HepG2 (cell line): ENCODE data around the gene HDHD3.

ENCODE experiments used
- BRCA1 ChIP-seq: sonication (generic); formaldehyde crosslinking; IDR thresholded peaks from 2 replicates; pipeline ENCODE4 v1.4.0; 2020; ENCODE audit warnings: missing genetic modification reagents
- CBX2 ChIP-seq, 2 experiments: fragments of 200-600 bp in 1 of 2; sonication (generic); formaldehyde crosslinking in 1 of 2; IDR thresholded peaks; 2 replicates each; pipeline versions ENCODE4 v1.7.0 to v1.8.1; 2018 to 2022; ENCODE audit warnings: low read depth in 2 of 2, low read length in 1 of 2, mild to moderate bottlenecking in 1 of 2, missing genetic modification reagents in 1 of 2
- HOXA7 ChIP-seq: sonication (generic); formaldehyde crosslinking; IDR thresholded peaks from 2 replicates; pipeline ENCODE4 v1.8.1; 2022; ENCODE audit warnings: mild to moderate bottlenecking, missing genetic modification reagents, moderate library complexity
- KAT8 ChIP-seq: IDR thresholded peaks from 2 replicates; pipeline ENCODE4 v1.6.1; 2016; ENCODE audit warnings: missing genetic modification reagents, missing compliant biosample characterization
- NCOA1 ChIP-seq: sonication (generic); formaldehyde crosslinking; IDR thresholded peaks from 2 replicates; pipeline ENCODE4 v1.9.0; 2021; ENCODE audit warnings: missing genetic modification reagents
- NR1H2 ChIP-seq: sonication (generic); formaldehyde crosslinking; IDR thresholded peaks from 2 replicates; pipeline ENCODE4 v1.8.1; 2022; ENCODE audit warnings: low read depth, missing genetic modification reagents, borderline replicate concordance
- POGZ ChIP-seq: sonication (generic); formaldehyde crosslinking; IDR thresholded peaks from 2 replicates; pipeline ENCODE4 v1.4.0; 2020; ENCODE audit warnings: mild to moderate bottlenecking, missing genetic modification reagents
- TF ChIP-seq, protein P1 (sequence below): sonication (generic); formaldehyde crosslinking; IDR thresholded peaks from 2 replicates; pipeline ENCODE4 v1.5.0; 2020; ENCODE audit warnings: mild to moderate bottlenecking, missing genetic modification reagents, moderate library complexity
- TF ChIP-seq, protein P2 (sequence below): sonication (generic); formaldehyde crosslinking; IDR thresholded peaks from 2 replicates; pipeline ENCODE4 v1.5.0; 2020; ENCODE audit warnings: mild to moderate bottlenecking, missing genetic modification reagents, borderline replicate concordance

DNA sequence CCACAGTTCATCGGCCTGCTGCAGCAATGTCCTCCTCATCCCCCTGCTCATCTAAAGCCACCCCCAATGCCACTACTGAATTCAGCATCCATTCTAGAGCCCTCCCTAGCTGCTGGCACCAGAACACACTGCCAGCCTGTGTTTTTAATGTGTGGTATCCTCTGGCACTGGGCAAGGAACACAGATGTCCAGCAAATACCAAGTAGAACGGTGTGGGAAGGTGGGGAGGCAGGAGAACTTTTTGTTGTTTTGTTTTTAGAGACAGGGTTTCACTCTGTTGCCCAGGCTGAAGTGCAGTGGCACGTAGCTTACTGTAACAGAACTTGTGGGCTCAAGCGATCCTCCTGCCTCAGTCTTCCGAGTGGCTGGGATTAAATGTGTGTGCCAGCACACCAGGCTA lies 4.7 kb downstream of the HDHD3 start:
- TF ChIP-seq CBX2 (IDR thresholded peaks at IDR 0.05; ENCODE audit: low read depth, low read length) = no peak
- TF ChIP-seq CBX2 (CRISPR knock-in tag; IDR thresholded peaks at IDR 0.05; ENCODE audit: low read depth) = no peak
- no peak for TF ChIP-seq KAT8 (CRISPR knock-in tag)
- TF ChIP-seq NR1H2 (CRISPR knock-in tag) = no peak
- no peak for TF ChIP-seq HOXA7 (CRISPR knock-in tag)
- TF ChIP-seq NCOA1 (CRISPR knock-in tag) = no peak
- TF ChIP-seq, protein P1, sequence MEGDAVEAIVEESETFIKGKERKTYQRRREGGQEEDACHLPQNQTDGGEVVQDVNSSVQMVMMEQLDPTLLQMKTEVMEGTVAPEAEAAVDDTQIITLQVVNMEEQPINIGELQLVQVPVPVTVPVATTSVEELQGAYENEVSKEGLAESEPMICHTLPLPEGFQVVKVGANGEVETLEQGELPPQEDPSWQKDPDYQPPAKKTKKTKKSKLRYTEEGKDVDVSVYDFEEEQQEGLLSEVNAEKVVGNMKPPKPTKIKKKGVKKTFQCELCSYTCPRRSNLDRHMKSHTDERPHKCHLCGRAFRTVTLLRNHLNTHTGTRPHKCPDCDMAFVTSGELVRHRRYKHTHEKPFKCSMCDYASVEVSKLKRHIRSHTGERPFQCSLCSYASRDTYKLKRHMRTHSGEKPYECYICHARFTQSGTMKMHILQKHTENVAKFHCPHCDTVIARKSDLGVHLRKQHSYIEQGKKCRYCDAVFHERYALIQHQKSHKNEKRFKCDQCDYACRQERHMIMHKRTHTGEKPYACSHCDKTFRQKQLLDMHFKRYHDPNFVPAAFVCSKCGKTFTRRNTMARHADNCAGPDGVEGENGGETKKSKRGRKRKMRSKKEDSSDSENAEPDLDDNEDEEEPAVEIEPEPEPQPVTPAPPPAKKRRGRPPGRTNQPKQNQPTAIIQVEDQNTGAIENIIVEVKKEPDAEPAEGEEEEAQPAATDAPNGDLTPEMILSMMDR (CRISPR knock-in tag) = no peak
- TF ChIP-seq POGZ (CRISPR knock-in tag) = no peak
- TF ChIP-seq, protein P2, sequence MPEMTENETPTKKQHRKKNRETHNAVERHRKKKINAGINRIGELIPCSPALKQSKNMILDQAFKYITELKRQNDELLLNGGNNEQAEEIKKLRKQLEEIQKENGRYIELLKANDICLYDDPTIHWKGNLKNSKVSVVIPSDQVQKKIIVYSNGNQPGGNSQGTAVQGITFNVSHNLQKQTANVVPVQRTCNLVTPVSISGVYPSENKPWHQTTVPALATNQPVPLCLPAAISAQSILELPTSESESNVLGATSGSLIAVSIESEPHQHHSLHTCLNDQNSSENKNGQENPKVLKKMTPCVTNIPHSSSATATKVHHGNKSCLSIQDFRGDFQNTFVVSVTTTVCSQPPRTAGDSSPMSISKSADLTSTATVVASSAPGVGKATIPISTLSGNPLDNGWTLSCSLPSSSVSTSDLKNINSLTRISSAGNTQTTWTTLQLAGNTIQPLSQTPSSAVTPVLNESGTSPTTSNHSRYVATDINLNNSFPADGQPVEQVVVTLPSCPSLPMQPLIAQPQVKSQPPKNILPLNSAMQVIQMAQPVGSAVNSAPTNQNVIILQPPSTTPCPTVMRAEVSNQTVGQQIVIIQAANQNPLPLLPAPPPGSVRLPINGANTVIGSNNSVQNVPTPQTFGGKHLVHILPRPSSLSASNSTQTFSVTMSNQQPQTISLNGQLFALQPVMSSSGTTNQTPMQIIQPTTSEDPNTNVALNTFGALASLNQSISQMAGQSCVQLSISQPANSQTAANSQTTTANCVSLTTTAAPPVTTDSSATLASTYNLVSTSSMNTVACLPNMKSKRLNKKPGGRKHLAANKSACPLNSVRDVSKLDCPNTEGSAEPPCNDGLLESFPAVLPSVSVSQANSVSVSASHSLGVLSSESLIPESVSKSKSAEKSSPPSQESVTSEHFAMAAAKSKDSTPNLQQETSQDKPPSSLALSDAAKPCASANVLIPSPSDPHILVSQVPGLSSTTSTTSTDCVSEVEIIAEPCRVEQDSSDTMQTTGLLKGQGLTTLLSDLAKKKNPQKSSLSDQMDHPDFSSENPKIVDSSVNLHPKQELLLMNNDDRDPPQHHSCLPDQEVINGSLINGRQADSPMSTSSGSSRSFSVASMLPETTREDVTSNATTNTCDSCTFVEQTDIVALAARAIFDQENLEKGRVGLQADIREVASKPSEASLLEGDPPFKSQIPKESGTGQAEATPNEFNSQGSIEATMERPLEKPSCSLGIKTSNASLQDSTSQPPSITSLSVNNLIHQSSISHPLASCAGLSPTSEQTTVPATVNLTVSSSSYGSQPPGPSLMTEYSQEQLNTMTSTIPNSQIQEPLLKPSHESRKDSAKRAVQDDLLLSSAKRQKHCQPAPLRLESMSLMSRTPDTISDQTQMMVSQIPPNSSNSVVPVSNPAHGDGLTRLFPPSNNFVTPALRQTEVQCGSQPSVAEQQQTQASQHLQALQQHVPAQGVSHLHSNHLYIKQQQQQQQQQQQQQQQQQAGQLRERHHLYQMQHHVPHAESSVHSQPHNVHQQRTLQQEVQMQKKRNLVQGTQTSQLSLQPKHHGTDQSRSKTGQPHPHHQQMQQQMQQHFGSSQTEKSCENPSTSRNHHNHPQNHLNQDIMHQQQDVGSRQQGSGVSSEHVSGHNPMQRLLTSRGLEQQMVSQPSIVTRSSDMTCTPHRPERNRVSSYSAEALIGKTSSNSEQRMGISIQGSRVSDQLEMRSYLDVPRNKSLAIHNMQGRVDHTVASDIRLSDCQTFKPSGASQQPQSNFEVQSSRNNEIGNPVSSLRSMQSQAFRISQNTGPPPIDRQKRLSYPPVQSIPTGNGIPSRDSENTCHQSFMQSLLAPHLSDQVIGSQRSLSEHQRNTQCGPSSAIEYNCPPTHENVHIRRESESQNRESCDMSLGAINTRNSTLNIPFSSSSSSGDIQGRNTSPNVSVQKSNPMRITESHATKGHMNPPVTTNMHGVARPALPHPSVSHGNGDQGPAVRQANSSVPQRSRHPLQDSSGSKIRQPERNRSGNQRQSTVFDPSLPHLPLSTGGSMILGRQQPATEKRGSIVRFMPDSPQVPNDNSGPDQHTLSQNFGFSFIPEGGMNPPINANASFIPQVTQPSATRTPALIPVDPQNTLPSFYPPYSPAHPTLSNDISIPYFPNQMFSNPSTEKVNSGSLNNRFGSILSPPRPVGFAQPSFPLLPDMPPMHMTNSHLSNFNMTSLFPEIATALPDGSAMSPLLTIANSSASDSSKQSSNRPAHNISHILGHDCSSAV (CRISPR knock-in tag) = no peak
- no peak for TF ChIP-seq BRCA1 (CRISPR knock-in tag)
